Heart left ventricle (tissue), 13 donors: ENCODE measurements around the gene STMND1.

Experiments
- CTCF ChIP-seq, 12 donors: fragments of 200-600 bp; sonication (generic) in 4 of 12; IDR thresholded peaks; one replicate each; pipeline versions ENCODE4 v1.5.0 to v1.8.0; 2018 to 2022; ENCODE audit warnings: antibody characterized with exemption in 12 of 12, mild to moderate bottlenecking in 5 of 12
- POLR2A ChIP-seq, 2 donors: fragments of 450-650 bp; IDR thresholded peaks; one replicate each; pipeline ENCODE4 v1.6.1; 2017; ENCODE audit warnings: antibody characterized with exemption in 2 of 2, mild to moderate bottlenecking in 2 of 2, moderate library complexity in 2 of 2
- donor health status: ischemic (EF 13 %, LVEDD 7.1; RV severe dilation, severe dysfunction).
- donor health status: DM: no; HTN: yes; CAD: no.
- donor health status: DM: no; HTN: no; CAD: no.
- donor health status: ischemic (EF 25% LVEDD 6.9; RV normal size, moderate dysfunction).
- donor health status: ischemic (EF 25% LVEDD 5.7; RV mildly dilated, moderate dysfunction).
- donor health status: ischemic (EF 35%, LVEDD 5.7; RV mildly dilated, moderate dysfunction).
- donor health status: nonischemic (EF 11% LVEDD 7.7; RV severe dilation, severe dysfunction).
- donor health status: DM: yes; HTN: yes; CAD: no.
- donor health status: PGD.
- donor health status: ischemic (EF 29% LVEDD 5.4; RV normal size, mild dysfunction).
- donor health status: nonischemic (EF 23%, LVEDD 6.1; RV moderate dilation, normal function).

GRCh38 chr6:17161076-17161475 lies 59.2 kb downstream of the STMND1 start:
- TF ChIP-seq POLR2A (IDR thresholded peaks at IDR 0.05) (no peak), CTCF (IDR thresholded peaks at IDR 0.05) (no peak)
